Urinary bladder (tissue), 4 donors: Measurements from ENCODE around the gene SLC8A2. TPM values are rescaled to one million over a fixed set of nuclear protein-coding genes. Genes with fewer than 3 reads are reported as not detected.

Experiments
- DNase-seq: peaks from one replicate; pipeline ENCODE4 v3.0.0-alpha.2; 2015; ENCODE audit errors: extremely low spot score
- H3K27ac ChIP-seq: one replicate; pipeline ENCODE4 v1.5.1; 2013; ENCODE audit warnings: low read depth, mild to moderate bottlenecking, moderate library complexity
- H3K36me3 ChIP-seq: one replicate; pipeline ENCODE4 v1.6.1; 2013; ENCODE audit warnings: mild to moderate bottlenecking, moderate library complexity; ENCODE audit not compliant: insufficient read depth
- H3K4me1 ChIP-seq: one replicate; pipeline ENCODE4 v1.6.1; 2013; ENCODE audit warnings: mild to moderate bottlenecking, moderate library complexity; ENCODE audit not compliant: insufficient read depth
- H3K4me3 ChIP-seq: one replicate; pipeline ENCODE4 v1.5.1; 2013; ENCODE audit warnings: low read depth, low read length
- WGBS: extraction: QIAGEN DNeasy Blood & Tissue Kit; methylation state at CpG from one replicate; pipeline ENCODE4 v1.1.7; 2013; 5-methylcytosine and 5-hydroxymethylcytosine counted together
- polyA plus RNA-seq: library from polyadenylated mRNA; stranded (reverse); fragments of 200-250 nt; gene quantifications from one replicate; pipeline ENCODE4 v1.2.3, GENCODE V29; 2013
- total RNA-seq: library from RNA; depleted of rRNA; stranded (reverse); fragments of >200 nt; gene quantifications from one replicate; pipeline ENCODE4 v1.2.3, GENCODE V29; 2014
- donor health status: healthy with polysubstance abuse.
- donor health status: healthy.

The SLC8A2 gene
- total and polyA plus RNA-seq, 2 donors = 1.5 to 10.2 TPM

DNA sequence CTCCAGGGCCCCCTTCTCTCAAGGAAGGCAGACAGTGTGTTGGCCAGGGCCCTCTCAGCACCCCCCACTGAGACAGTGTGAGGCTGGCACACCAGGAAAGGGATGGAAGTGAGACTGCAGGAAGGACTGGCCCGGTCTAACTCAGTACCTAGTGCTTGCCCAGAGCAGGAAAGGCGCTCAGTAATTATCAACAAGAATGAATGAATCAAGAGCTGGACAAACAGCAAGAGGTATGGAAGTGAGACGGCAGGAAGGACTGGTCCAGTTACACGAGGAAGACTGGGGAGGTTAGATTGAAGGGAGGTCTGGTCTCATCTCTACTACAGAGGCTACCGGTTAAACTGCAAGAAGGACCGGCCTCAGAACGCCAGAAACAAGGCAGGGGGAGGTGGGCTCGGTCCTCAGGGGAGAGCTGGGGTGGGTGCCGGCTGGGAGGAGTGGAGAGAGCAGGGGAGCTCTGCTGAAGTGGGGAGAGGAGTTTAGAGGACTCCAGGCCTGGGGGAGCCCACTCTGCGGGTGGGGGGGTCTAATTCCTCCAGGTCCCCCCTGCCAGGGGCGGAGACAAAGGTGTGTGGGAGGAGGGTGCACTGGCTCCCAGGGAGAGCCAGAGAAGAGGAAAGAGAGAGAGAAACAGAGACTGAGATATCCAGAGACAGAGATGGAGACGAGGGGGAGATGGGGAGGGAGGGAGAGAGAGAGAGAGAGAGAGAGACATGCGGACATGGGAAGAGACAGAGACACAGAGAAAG is 1.1 kb downstream of the SLC8A2 start:
- Histone ChIP-seq H3K4me3 (no peak overlapping the region), H3K4me1 (no peaks in the 10 kb centered on the region), H3K36me3 (no peaks in the 10 kb centered on the region), H3K27ac (no peak overlapping the region)
- WGBS = 26% methylated on average over 13 of the region's 13 CpGs
- DNase-seq = no peak

DNA sequence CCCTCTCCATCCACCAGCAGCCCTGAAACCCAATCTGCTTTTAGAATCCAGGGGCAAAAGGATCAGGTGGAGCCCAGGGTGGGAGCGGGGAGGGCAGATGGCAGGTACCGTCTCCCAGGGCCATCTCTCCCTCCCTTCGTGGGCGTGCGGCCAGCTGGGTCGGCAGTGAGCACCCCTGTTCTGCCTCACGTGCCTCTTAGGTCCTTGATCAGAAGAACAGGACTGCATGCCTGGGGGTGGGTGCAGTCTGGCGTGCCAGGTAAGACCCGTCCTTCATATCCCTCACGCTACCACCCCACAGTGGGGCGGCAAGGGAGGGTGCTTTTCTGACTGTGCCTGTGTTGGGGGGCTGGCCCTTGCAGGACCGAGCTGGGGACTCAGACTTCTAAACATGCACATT is 2.0 kb downstream of the SLC8A2 start:
- 14% methylated on average over 12 of the region's 12 CpGs for WGBS
- Histone ChIP-seq H3K4me3 (no peak overlapping the region), H3K36me3 (no peaks in the 10 kb centered on the region), H3K27ac (no peak overlapping the region), H3K4me1 (no peaks in the 10 kb centered on the region)
- no peak for DNase-seq

DNA sequence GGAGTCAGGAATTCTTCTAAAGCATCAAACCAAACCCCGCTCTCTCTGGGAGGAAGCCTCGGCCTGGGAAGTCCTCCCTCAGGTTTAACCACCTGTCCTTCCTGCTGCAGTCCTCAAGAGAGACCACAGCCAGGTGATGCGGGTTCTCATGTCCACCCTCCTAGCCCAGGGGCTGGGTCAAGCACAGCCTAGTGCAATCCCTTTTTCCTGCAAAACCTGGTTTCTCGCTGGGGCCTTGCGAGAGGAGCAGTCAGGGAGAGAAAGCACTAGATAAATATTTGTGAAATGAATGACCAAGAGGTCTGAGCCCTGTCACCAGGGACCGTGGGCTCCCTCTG is 2.4 kb downstream of the SLC8A2 start:
- Histone ChIP-seq H3K4me3 (no peak overlapping the region), H3K4me1 (no peaks in the 10 kb centered on the region), H3K36me3 (no peaks in the 10 kb centered on the region), H3K27ac (no peak overlapping the region)
- 14% methylated on average over 6 of the region's 6 CpGs for WGBS
- no peak for DNase-seq

DNA sequence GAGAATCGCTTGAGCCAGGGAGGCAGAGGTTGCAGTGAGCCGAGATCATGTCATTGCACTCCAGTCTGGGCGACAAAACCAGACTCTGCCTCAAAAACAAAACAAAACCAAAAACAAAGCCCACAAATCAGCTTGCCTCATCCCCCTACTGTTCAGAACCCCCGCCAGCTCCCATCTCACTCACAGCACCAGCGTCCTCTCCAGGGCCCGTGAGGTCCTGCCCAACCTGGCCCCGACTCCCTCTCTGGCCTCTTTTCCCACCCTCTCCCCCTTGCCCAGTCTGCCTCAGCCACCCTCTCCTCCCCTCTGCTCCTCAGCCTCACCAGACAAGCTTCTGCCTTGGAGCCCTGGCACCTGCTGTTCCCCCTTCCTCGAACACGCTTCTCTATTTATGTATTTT is 3.8 kb downstream of the SLC8A2 start:
- WGBS = 47% methylated on average over 9 of the region's 9 CpGs
- Histone ChIP-seq H3K4me3 (no peak overlapping the region), H3K27ac (no peak overlapping the region), H3K4me1 (no peaks in the 10 kb centered on the region), H3K36me3 (no peaks in the 10 kb centered on the region)
- no peak for DNase-seq

DNA sequence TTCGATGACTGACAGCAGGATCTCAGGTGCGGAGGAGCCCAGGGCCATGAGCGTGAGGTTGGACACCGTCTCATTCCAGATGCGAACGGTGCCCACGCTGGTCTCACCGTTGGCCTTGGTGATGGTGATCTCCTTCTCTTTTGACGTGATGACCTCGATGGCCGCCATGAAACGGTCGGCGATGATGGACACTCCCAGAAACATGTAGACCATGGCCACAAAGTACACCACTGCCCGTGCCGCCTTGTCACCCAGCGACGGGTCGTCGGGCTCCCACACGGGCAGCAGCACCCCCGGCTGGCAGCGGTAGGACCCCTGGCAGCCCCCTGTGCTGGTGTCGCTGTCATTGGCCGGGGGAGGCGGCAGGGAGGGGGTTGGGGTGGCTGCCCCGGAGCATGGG is 5.7 kb downstream of the SLC8A2 start:
- no peaks in the 10 kb centered on the region for H3K4me1 ChIP-seq
- H3K4me3 ChIP-seq = no peak overlapping the region
- WGBS = 87% methylated on average over 27 of the region's 27 CpGs
- H3K27ac ChIP-seq = no peak overlapping the region
- no peaks in the 10 kb centered on the region for H3K36me3 ChIP-seq
- DNase-seq = no peak

DNA sequence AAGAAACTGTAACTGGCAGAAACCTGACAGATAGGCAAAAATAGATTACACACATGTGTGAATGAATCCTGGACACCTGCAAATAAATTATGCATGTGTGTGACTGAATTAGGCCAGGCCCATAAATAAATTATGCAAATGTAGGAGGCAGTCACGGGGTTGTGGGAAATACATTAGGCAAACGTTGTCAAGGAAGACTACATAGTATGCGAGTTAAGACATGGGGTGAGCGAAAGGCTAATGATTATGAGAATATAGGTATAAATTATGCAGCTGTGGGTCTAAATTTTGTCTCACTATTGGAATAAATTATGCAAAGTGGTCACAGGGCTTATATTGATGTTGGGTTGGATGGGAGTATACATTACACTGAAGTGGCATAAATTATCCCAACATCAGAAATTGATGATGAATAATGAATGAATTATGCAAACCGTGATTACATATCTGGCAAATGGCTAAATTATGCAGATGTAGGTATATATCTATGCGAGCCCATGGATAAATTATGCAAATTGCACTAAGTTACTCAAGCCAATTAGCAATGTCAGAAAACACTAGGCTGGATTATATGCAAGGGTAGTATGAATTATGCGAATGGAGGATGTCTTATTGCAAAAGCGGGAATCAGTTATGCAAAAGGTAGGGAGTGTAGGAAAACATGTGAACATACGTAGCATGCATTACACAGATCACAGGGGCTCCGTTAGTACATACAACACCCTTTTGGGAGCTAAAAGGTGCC is 6.8 kb downstream of the SLC8A2 start:
- H3K4me1 ChIP-seq = no peaks in the 10 kb centered on the region
- H3K36me3 ChIP-seq = no peaks in the 10 kb centered on the region
- 71% methylated on average over 10 of the region's 10 CpGs for WGBS
- DNase-seq = no peak
- H3K27ac ChIP-seq = no peak overlapping the region
- no peak overlapping the region for H3K4me3 ChIP-seq

DNA sequence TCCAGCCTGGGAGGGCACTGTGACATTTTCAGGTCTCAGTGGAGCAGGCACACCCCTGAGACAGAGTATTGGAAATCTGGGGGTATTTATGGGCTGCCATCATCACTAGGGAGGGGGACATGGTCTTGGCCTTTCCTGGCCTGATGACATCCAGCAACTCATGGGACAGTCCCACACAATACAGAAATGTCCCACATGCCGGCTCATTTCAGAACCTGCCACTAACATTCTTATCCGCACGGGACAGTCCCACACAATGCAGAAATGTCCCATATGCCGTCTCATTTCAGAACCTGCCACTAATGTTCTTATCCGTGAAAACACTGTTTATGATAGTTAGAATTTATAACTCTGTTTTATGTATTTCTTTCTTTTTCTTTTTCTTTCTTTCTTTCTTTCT is 9.8 kb downstream of the SLC8A2 start:
- DNase-seq = no peak
- Histone ChIP-seq H3K4me1 (no peaks in the 10 kb centered on the region), H3K36me3 (no peaks in the 10 kb centered on the region), H3K27ac (no peak overlapping the region), H3K4me3 (no peak overlapping the region)
- 82% methylated on average over 5 of the region's 5 CpGs for WGBS

DNA sequence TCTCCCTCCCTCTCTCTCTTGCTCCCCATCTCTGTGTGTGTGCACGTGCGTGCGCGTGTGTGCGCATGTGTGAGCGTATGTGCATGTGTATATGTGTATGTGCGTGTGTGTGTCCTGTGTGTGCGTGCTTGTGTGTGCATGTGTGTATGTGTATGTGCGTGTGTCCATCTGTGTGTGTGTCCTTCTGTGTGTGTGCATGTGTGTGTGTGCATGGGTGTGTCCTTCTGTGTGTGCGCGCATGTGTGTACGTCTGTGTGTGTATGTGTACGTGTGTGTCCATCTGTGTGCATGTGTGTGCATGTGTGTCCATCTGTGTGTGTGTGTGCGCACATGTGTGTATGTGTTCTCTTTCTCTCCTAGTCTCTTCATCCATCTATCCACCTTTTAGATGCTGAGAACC is 12.2 kb downstream of the SLC8A2 start:
- Histone ChIP-seq H3K36me3 (no peaks in the 10 kb centered on the region), H3K4me3 (no peak overlapping the region), H3K27ac (no peak overlapping the region), H3K4me1 (no peaks in the 10 kb centered on the region)
- WGBS = 86% methylated on average over 14 of the region's 14 CpGs
- DNase-seq = no peak

DNA sequence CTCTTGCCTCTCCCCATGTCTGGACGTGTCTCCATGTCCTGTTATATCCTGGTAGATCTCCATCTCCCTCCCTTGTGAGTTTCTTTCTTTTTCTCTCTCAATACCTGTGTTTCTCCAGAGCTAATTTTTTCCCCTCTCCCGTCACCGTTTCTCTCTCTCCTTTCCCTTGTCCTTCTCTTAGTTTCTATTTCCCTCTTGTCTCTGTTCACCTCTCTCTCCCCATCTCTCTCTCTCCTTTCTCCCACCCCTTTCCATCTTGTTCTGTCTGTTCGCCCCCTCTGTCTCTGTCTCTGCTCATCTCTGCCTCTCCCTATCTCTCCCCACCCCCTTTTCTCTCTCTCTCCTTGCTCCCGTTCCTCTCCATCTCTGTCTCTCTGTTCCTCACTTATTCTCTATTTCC is 13.0 kb downstream of the SLC8A2 start:
- H3K4me3 ChIP-seq = no peak overlapping the region
- no peak for DNase-seq
- WGBS = 46% methylated on average over 5 of the region's 5 CpGs
- no peaks in the 10 kb centered on the region for H3K4me1 ChIP-seq
- H3K27ac ChIP-seq = no peak overlapping the region
- H3K36me3 ChIP-seq = no peaks in the 10 kb centered on the region

DNA sequence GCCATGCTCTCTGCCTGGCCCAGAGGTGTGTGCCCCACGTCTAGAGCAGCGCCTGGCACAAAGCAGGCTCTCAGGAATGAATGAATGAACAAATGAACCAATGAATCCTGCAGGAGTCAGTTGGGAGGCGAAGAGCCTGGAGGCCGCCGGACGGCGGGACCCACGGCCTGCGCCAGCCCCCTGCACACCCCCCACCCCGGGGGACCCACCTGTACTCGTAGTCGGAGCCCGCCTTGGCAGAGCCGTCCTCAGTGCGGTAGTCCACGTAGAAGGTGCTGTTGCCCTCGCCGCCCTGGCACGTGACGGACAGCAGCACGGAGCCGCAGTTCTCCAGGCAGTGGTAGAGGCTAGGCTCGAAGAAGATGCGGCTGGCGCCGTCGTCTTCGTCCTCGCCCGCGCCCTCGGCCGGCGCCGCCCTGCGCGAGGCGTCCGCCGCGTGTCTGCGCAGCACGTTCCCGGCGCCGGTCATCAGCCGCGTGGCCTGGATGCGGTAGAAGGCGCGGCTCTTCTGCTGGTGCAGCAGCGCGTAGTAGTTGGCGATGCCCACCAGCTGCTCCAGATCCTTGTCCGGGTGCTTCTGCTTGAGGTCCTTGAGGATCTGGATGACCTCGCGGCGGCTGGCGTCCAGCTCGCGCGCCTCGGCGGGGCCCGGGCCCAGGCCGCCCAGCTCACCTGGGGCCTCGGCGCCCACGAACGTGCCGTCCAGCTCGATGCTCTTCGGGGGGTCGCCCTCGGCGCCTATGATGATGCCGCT is 14.8 kb downstream of the SLC8A2 start:
- Histone ChIP-seq H3K4me1 (no peaks in the 10 kb centered on the region), H3K36me3 (no peaks in the 10 kb centered on the region), H3K27ac (no peak overlapping the region), H3K4me3 (no peak overlapping the region)
- no peak for DNase-seq
- 35% methylated on average over 77 of the region's 77 CpGs for WGBS

DNA sequence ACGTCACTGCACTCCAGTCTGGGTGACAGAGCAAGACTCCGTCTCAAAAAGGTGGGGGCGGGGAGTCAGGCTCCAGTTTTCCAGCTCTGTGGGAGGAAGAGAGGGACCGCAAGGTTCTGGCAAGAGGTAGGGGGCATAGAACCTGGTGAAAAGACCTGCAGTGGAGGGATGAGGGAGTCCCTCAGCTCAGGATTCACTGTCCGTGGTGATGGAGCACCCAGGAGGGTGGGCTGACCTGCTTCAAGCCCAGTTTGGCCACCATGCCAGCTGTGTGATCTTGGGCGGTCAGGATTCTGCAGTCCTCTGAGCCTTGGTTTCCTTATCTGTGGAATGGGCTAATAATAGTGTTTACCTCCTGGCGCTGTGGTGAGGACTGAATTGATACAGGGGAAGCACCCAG is 21.2 kb downstream of the SLC8A2 start:
- Histone ChIP-seq H3K4me1 (no peaks in the 10 kb centered on the region), H3K4me3 (no peak overlapping the region), H3K36me3 (no peaks in the 10 kb centered on the region), H3K27ac (no peak overlapping the region)
- DNase-seq = no peak
- 74% methylated on average over 7 of the region's 7 CpGs for WGBS

DNA sequence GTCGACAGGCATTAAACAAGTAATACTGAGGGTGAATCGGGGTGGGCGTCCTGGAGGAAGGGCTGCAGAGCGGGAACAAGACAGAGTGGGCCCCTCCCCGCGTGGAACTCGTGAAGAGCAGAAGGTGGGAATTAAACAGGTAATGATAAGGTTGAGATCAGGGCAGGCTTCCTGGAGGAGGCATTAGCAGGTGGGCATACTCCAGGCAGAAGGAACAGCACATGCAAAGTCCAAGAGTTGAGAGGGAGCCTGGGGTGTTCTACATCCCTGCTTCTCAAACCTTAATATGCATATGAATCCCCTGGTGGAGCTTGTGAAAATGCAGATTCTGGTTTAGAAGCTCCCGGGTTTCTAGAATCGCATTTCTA is 23.3 kb downstream of the SLC8A2 start:
- 32% methylated on average over 9 of the region's 9 CpGs for WGBS
- DNase-seq = no peak

DNA sequence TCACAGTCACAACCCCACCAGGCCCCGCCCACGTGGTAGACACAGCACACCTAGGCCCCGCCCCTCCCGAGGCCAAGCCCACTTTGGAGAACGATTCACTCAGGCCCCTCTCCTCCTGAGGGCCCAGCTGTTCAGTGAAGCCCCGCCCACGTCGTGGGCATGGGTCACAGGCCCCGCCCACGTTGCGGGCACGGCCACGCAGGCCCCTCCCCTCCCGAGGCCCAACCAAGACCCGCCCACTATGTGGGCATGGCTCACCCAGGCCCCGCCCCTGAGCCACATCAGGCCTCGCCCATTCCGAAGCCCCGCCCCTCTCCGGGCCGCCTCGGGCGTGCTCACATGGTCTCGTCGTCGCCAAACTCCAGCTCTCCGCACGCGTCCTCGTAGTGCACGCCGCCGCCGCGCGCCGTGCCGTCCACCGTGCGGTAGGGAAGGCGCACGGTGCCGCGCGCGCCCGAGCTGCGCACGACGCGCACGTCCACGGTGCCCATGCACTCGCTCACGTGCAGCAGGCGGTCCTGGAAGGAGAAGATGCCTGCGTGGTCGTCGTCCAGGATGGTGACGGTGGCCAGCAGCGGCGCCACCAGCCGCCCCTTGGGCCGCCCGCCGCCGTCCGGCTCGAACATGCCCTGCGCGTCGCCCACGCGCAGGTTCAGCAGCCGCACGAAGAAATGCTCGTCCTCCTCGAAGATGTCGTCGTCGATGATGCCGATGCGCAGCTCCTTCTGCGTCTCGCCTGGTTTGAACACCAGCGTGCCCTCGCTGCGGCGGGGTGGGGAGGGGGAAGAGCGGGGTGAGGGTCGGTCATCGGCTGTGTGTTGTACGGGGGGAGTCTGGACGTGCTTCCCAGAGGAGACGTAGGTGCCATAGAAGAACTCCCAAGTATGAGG is 24.0 kb downstream of the SLC8A2 start:
- Histone ChIP-seq H3K4me3 (no peak overlapping the region), H3K4me1 (no peaks in the 10 kb centered on the region), H3K27ac (no peak overlapping the region), H3K36me3 (no peaks in the 10 kb centered on the region)
- no peak for DNase-seq
- WGBS = 9% methylated on average over 95 of the region's 95 CpGs

More for the DNA sequence above, 23.3 kb downstream of the SLC8A2 start:
- H3K4me1 ChIP-seq = no peaks in the 10 kb centered on the region
- no peaks in the 10 kb centered on the region for H3K36me3 ChIP-seq
- no peak overlapping the region for H3K27ac ChIP-seq
- no peak overlapping the region for H3K4me3 ChIP-seq
